GM23338 (cell line): Measurements from ENCODE around the gene TMEM252. TPM values are rescaled to one million over a fixed set of nuclear protein-coding genes. Genes with fewer than 3 reads are reported as not detected.

Source experiments
- ATAC-seq: fragments of 200-7000 bp; cut with Tn5 transposase; 3 replicates; pipeline ENCODE4 v1.9.1; 2020
- DNase-seq: peaks from one replicate; pipeline ENCODE4 v3.0.0-alpha.2; 2015; ENCODE audit warnings: low spot score
- H2AFZ ChIP-seq: fragments of 200-600 bp; sonication (generic); 2 replicates; pipeline ENCODE4 v1.8.0; 2016; ENCODE audit warnings: antibody characterized with exemption, mild to moderate bottlenecking, moderate library complexity
- H3F3A ChIP-seq: fragments of 200-600 bp; sonication (generic); replicated peaks from 2 replicates; pipeline ENCODE4 v1.8.0; 2017; ENCODE audit warnings: antibody characterized with exemption, mixed run types, low read depth
- H3K27ac ChIP-seq: fragments of 200-600 bp; sonication (generic); 2 replicates; pipeline ENCODE4 v1.6.1; 2016; ENCODE audit warnings: low read depth
- H3K27me3 ChIP-seq: fragments of 200-600 bp; sonication (generic); 2 replicates; pipeline ENCODE4 v1.8.0; 2016; ENCODE audit warnings: mild to moderate bottlenecking, mixed run types, moderate library complexity; ENCODE audit not compliant: insufficient read depth
- H3K36me3 ChIP-seq: fragments of 200-600 bp; sonication (generic); 2 replicates; pipeline ENCODE4 v1.8.0; 2016; ENCODE audit warnings: mild to moderate bottlenecking; ENCODE audit not compliant: insufficient read depth
- H3K4me1 ChIP-seq: fragments of 200-600 bp; sonication (generic); 2 replicates; pipeline ENCODE4 v1.8.0; 2016; ENCODE audit warnings: mild to moderate bottlenecking, moderate library complexity; ENCODE audit not compliant: insufficient read depth
- H3K4me2 ChIP-seq: fragments of 200-600 bp; sonication (generic); 2 replicates; pipeline ENCODE4 v1.7.1; 2017; ENCODE audit warnings: mixed run types
- H3K4me3 ChIP-seq: fragments of 200-600 bp; sonication (generic); 2 replicates; pipeline ENCODE4 v1.6.1; 2016; ENCODE audit warnings: mixed run types
- H3K79me2 ChIP-seq: fragments of 200-600 bp; sonication (generic); replicated peaks from 2 replicates; pipeline ENCODE4 v1.8.0; 2017; ENCODE audit warnings: mild to moderate bottlenecking; ENCODE audit not compliant: insufficient read depth
- H3K9me2 ChIP-seq: fragments of 200-600 bp; sonication (generic); 2 replicates; pipeline ENCODE4 v1.8.0; 2017; ENCODE audit not compliant: insufficient read depth
- H4K20me1 ChIP-seq: fragments of 200-600 bp; sonication (generic); replicated peaks from 2 replicates; pipeline ENCODE4 v1.8.0; 2017; ENCODE audit warnings: mild to moderate bottlenecking; ENCODE audit not compliant: insufficient read depth
- H3K27ac Mint-ChIP-seq: 2 replicates; pipeline ENCODE4 v1.8.0; 2020; ENCODE audit warnings: inconsistent platforms, mild to moderate bottlenecking, moderate library complexity, mixed read lengths
- H3K27me3 Mint-ChIP-seq: 3 replicates; pipeline ENCODE4 v1.8.0; 2022; ENCODE audit warnings: low read depth, mild to moderate bottlenecking, moderate library complexity, mixed read lengths, inconsistent platforms; ENCODE audit not compliant: insufficient read depth, poor library complexity
- H3K36me3 Mint-ChIP-seq: 3 replicates; pipeline ENCODE4 v1.8.0; 2021; ENCODE audit warnings: low read depth, mild to moderate bottlenecking, inconsistent platforms, moderate library complexity, mixed read lengths
- H3K4me1 Mint-ChIP-seq: 3 replicates; pipeline ENCODE4 v1.8.0; 2020; ENCODE audit warnings: mild to moderate bottlenecking, inconsistent platforms, mixed read lengths
- H3K4me3 Mint-ChIP-seq: 3 replicates; pipeline ENCODE4 v1.8.0; 2021; ENCODE audit warnings: moderate library complexity, mild to moderate bottlenecking, inconsistent platforms, mixed read lengths
- H3K9me3 Mint-ChIP-seq: 3 replicates; pipeline ENCODE4 v1.8.0; 2020; ENCODE audit warnings: moderate library complexity, mild to moderate bottlenecking, inconsistent platforms, mixed read lengths
- CREB1 ChIP-seq: fragments of 250-450 bp; sonication (Bioruptor Pico); IDR thresholded peaks from 2 replicates; pipeline ENCODE4 v1.5.0; 2020; ENCODE audit warnings: low read depth, mild to moderate bottlenecking, moderate library complexity
- CTCF ChIP-seq, 2 experiments: fragments of 200-600 bp in 1 of 2; sonication (generic) in 1 of 2; conservative IDR thresholded peaks; 2 replicates each; pipeline versions ENCODE4 v1.5.1 to v1.6.1; 2016 to 2017; ENCODE audit warnings: antibody characterized with exemption in 2 of 2, low read depth in 2 of 2, mild to moderate bottlenecking in 2 of 2, moderate library complexity in 1 of 2
- EZH2 ChIP-seq: fragments of 200-600 bp; sonication (generic); IDR thresholded peaks from one replicate; pipeline ENCODE4 v1.8.0; 2017; ENCODE audit warnings: antibody characterized with exemption, mild to moderate bottlenecking, low read depth; ENCODE audit not compliant: unreplicated experiment
- STAT1 ChIP-seq: IDR thresholded peaks from one replicate; pipeline ENCODE4 v1.6.1; 2016; ENCODE audit warnings: antibody characterized with exemption; ENCODE audit not compliant: unreplicated experiment
- ZNF114 ChIP-seq: fragments of 250-450 bp; sonication (Bioruptor Pico); IDR thresholded peaks from 2 replicates; pipeline ENCODE4 v1.5.0; 2020; ENCODE audit warnings: mild to moderate bottlenecking, moderate library complexity
- ZNF331 ChIP-seq: fragments of 250-450 bp; sonication (Bioruptor Pico); IDR thresholded peaks from 2 replicates; pipeline ENCODE4 v1.5.0; 2020; ENCODE audit warnings: low read depth, mild to moderate bottlenecking, moderate library complexity
- polyA plus RNA-seq: library from polyadenylated mRNA; unstranded; fragments of >200 nt; fragmentation: Nextera tagmentation; extraction: Ambion mirVana; gene quantifications from 2 replicates; pipeline ENCODE4 v1.2.1, GENCODE V29; 2016
- total RNA-seq: library from RNA; depleted of rRNA; stranded (reverse); fragments of >200 nt; shearing (Covaris generic); gene quantifications from 2 replicates; pipeline ENCODE4 v1.2.3, GENCODE V29; 2014

TMEM252 gene
- total and polyA plus RNA-seq, 2 experiments from 2014 or later, result not detected

- Histone ChIP-seq H3K4me2 (no peak overlapping the region), H3K27me3 (no peaks in the 10 kb centered on the region), H3K9me2 (no peaks in the 10 kb centered on the region), H3K4me1 (no peaks in the 10 kb centered on the region), H3F3A (no peaks in the 10 kb centered on the region), H3K79me2 (no peaks in the 10 kb centered on the region), H3K36me3 (no peaks in the 10 kb centered on the region), H2AFZ (peak overlapping the region; percentile 40; the same call in 1 of the 2 replicates), H3K4me3 (no peak overlapping the region), H4K20me1 (no peaks in the 10 kb centered on the region), H3K27ac (no peak overlapping the region)
- Mint-ChIP-seq H3K4me1 (peaks cover 13% of the 10 kb centered on the region), H3K9me3 (peaks cover 12% of the 10 kb centered on the region; the same call in 2 of the 3 replicates), H3K4me3 (no peak overlapping the region), H3K27me3 (peaks cover 3% of the 10 kb centered on the region), H3K27ac (no peak overlapping the region), H3K36me3 (no peaks in the 10 kb centered on the region)
- peak; percentile 76 for ATAC-seq
- TF ChIP-seq ZNF114 (CRISPR knock-in tag) (no peak), CTCF (conservative IDR thresholded peaks at IDR 0.05; ENCODE audit: low read depth in 2 of 2) (peak in 1 of 2 experiments; percentile 49; a peak in 2 of 4 replicates)
- DNase-seq, result peak; percentile 45
Observed at GRCh38 chr9:68585034-68585761, 44.5 kb upstream of the TMEM252 start.

- Mint-ChIP-seq H3K27ac (0 out of 2 replicates have a peak overlapping the region, but pooled peaks have one; percentile 47), H3K27me3 (peaks cover 3% of the 10 kb centered on the region), H3K36me3 (no peaks in the 10 kb centered on the region), H3K9me3 (peaks cover 11% of the 10 kb centered on the region; the same call in 2 of the 3 replicates), H3K4me3 (no peak overlapping the region), H3K4me1 (peaks cover 13% of the 10 kb centered on the region)
- no peaks in the 10 kb centered on the region for H3K79me2 ChIP-seq
- H3K4me3 ChIP-seq, result no peak overlapping the region
- TF ChIP-seq CTCF (conservative IDR thresholded peaks at IDR 0.05; ENCODE audit: low read depth in 2 of 2), result peak; percentile 100
- TF ChIP-seq STAT1, result no peak
- TF ChIP-seq ZNF331 (CRISPR knock-in tag), result no peak
- no peak for TF ChIP-seq EZH2
- 0 out of 2 replicates have a peak, but pooled peaks have one; percentile 17 for TF ChIP-seq CREB1 (CRISPR knock-in tag)
- ATAC-seq (peak; percentile 97), DNase-seq (peak; percentile 96)
- no peaks in the 10 kb centered on the region for H4K20me1 ChIP-seq
- no peak overlapping the region for H3K27ac ChIP-seq
- no peaks in the 10 kb centered on the region for H3F3A ChIP-seq
- H2AFZ ChIP-seq, result peak overlapping the region; percentile 20; the same call in 1 of the 2 replicates
- no peaks in the 10 kb centered on the region for H3K9me2 ChIP-seq
- no peak overlapping the region for H3K4me2 ChIP-seq
- no peaks in the 10 kb centered on the region for H3K27me3 ChIP-seq
- H3K4me1 ChIP-seq, result no peaks in the 10 kb centered on the region
- H3K36me3 ChIP-seq, result no peaks in the 10 kb centered on the region
Observed at GRCh38 chr9:68584189-68585033, 43.7 kb upstream of the TMEM252 start.
